Measurements from ENCODE around the gene UBA3.

The UBA3 gene
- total RNA-seq: 64.5 to 77.9 (median 67.3) reads per million in 4 experiments

DNA sequence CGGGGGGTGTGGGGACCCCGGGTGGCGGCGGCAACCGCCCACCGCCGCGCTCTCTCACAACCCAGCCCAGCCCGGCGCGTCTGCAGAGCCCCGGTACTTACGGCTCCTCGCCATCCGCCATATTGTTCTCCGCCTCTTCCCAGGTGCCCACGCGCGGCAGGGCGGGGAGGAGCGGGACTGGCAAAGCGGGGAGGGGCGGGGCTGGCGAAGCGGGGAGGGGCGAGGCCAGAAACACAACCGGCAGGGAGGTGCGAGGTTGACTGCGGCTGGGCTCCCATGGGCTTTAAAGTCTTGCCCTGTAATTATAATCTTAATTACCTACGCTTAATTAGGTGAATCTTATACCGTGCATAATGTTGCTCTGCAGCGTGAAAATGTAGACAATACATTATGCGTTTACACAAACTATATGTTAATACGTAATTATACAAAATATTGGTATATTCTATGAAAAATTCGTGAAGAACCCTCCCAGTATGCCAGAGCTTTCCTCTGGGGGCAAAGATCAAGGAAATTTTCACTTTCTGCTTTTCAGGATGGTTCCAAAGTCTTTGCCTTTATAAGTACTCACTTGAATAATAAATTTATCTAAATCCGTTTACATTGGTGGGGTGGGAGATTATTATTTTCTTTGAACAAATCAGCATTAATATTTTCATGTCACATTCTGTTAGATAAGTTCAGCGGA lies at the start of gene UBA3:
Gene UBA3, minus strand, starts transcription at position 133 of the 688 bp plus-strand sequence. Its CDS starts 12 bp downstream, at position 121.
- DNase-seq: peak; percentile 87

DNA sequence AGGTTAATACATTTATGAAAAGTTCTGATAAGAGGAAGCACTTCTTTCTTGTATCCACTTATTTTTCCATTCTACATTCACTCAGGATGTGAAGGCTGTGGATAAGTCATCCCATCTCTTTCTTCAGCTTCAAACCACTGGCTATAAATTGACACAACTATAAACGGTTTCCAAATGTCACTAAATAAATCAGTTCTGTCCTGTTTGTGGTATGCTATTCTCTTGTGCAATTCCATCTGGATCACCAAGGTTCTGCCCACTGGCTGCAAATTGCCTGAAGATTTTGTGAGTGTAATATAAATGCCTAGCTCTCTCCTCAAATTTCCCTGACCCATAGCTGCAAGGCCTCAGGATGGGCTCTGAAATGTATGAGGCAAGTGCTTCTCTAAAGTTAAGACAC lies 49.4 kb upstream of the UBA3 start:
- no peak for DNase-seq

DNA sequence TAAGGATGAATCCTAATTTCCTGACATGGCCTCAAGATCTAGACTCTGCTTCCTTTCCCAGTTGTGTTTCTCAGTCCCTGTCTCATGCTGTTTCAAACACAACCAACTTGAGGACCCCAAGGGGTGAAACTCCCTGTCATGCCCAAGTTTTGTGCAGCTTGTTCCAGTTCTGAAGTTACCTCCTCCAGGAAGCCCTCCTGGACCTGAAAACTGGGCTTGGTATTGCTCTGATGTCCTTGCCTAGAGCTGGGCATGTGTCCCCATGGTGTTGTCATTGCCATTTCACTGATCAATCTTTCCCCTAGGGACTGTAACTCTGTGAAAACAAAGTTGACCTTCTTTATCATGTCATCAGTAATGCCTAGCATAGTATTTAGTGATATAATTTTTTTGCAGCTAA lies 48.3 kb upstream of the UBA3 start:
- no peak for DNase-seq

DNA sequence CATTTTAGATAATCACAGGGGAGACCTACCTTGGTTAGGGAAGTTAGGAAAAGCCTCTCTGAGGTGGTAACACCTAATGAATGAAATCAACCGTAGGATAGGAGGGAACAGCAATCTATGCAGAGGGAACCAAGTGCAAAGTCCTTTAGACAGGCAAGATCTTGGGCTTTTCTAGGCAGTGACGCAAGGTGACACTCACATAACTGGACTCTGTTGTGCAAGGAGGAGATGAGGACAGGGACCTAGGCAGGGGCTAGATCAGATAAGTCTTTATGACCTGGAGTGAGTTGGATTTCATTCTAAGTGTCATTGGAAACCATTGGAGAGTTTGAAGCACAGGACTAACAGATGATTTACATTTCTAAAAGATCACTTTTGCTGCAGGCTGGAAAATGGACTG lies 46.8 kb upstream of the UBA3 start:
- DNase-seq: no peak

DNA sequence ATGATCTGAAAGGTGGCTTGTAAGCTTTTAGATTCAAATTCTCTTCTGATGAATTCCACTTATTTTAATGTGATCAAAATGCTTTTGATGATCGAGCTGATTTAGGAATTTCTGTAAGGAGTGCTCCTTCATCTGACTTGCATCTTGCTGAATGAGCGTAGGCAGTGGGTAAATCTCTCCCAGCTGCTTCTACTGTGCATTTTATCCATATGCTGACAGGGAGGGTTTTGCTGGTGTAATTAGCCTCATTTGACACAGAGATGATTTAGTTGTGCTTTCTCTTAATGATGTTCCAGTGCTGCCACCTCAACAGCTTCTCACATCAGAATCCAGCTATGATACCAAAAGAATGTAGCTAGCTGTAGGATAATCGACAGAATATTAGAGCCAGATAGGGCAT lies 46.1 kb upstream of the UBA3 start:
- DNase-seq: no peak

DNA sequence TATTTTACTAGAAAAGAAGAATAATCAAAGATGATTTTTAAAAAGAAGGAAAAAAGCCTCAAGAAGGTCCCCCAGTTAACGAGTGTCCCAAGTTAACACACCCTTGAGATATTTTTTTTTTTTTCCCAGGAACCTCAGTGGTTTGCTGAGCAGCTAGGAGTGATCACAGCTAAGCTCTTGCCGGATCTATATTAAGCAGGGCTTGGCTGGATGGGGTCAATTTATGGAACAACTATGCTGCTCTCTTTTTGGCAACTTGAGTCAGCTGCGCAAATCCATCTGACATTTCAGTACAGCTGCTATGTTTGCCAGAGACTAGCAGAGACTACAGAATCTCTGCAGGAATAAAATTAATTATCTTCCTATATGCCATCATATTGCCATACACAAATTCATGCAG lies 42.2 kb upstream of the UBA3 start, which contains the start of gene LMOD3:
Gene LMOD3, minus strand, starts transcription at position 193 of the 400 bp plus-strand sequence. CDS start 209 bp downstream, outside the sequence.
- DNase-seq: no peak

DNA sequence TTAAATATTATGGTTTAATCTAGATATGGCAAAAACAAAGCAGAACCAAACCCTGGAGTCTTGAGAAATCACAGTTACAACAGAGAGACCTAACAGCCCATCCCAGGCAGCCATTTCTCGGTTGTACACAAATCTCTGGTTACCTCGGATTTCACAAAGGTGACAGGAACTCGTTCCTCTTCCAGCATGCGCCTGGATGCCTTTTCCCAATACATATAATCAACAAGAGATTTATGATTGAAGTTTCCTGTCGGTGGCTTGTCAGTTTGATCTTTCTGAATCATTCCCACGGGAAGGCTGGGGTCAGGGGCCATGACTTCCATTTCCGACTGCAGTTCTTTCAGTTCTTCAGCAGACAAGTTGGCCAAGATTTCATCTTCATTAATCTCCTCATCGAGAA lies 41.8 kb upstream of the UBA3 start:
- no peak for DNase-seq

DNA sequence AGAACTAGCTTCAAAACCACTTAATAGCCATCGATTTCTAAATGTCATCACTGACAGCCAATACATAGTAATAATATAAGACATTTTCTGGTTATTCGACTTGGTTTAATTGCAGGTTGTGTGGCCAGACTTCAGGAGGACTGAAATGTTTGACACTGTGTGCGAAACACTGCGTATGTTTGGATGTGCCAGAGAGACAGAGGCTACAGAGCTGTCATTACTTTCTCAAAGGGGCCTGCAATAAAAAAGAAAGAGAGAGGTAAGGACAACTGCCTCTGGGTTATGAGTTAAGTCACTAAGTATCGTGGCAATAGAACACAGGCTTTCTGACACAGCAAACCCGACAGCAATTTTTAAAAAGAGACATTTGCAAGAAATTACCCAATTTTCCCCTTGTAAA lies 41.3 kb upstream of the UBA3 start:
- no peak for DNase-seq

DNA sequence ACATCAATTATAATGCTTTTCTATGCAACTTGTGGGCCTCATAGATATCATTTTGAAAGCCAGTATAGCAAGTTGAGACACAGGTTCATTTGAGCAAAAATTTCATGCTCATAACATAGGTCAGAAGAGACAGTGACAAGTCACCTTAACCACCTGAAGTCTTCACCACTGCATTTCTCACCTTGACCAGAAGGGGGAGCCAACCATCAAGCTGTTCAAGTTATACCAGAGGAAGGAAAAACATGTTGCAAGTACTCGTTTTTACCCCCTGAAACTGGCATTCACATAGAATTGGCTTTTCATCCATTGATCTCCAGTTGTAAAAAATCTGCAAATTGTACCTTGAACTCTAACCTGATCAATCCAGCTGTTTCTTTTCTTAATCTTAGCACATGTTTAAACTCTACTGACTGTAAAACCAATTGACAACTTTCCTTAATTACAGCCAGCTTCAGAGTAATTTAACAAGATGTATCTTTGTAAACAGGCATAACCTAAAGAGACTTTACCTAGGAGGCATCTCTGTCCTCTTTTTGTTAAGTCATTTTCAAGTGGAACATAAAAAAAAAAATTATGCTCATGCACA lies 40.8 kb upstream of the UBA3 start:
- DNase-seq: peak; percentile 71

DNA sequence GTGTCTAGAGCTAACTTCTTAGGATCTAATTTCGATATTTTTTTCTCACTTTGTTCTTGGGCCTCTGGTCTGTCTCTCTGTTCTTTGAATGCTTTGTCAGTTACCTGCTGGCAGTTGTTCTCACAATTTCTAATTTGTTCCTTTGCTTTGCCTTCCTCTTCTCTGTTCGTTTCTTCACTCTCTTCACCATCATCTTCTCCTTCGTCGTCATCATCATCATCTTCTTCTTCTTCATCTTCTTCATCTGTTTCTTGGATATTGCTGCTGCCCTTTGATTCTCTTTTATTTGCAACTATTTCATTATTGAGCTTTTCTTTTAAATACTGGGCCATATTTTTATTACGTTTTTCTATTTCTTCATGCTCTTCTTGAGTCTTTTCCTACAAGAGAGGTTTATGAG lies 39.5 kb upstream of the UBA3 start:
- DNase-seq: no peak

DNA sequence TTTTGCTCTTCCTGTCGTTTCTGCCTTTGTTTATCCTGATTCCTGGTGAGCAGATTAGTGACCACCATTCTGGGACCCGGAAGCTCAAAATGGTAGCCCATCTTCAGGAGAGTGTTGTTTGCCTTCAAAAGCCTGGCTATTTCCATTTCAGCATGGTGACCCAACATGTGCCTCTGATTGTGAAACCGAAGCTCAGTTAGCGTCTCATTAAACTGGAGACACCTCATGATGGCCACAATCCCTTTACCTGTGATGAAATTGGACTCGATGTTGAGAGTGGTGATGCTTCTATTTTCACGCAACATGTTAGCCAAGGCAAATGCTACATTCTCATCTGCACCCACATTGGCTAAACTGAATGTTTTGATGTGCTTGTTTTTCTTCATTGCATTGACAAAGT lies 39.0 kb upstream of the UBA3 start:
- DNase-seq: no peak

DNA sequence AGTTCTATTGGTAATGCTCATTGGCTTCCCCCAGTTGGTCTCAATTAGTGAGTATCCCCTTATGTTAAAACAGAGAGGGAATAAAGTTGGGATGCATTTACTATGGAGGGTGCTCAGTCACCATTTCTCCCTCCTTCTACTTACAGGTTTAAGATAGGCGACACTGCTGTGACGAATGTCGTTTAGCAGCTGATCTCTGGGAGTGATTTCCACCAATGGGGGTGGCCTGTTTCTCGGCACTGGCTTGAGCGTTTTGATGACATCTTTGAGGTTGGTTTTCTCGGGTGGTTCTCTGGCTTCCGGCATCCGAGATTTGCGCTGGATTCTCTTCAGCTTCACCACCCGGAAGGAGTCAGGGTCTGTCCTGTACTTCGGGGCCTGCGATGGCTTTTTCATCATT lies 38.4 kb upstream of the UBA3 start:
- DNase-seq: no peak

DNA sequence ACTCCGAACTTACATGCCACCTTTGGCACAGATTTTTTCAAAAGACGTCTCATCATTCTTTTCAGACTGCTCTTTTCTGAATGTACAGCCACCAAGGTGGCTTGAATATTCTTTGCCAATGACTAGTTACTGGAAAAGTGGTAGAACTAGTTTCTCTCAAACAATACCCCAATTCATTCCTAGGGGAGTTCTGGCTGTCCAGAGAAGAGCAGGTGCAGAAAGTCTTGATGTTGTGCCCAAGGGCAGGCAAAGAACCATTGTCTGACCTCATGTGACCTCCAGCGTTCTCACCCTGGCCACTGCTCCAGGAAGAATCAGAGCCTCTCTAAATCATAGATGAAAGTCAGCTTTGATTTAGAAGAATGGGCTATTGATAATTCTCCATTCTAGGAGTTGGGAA lies 36.7 kb upstream of the UBA3 start:
- DNase-seq: no peak

DNA sequence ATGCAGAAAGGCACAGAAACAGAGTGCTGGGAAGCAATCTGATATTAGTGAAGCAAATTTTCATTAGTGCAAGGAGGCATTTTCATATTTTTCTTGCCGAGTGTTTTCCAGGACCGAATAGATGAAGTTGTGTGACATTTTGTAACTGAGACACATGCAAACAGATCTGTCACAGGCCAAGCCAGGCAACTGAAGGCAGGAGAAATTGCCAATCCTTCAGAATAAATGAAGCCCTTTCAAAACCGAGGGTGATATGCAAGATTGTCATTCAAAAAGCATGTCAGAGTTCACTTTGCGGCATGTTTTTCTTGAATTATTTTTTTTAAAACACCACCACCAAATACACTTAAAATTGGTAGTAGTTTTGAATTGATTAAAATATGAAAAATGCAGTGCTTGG lies 36.0 kb upstream of the UBA3 start:
- no peak for DNase-seq

DNA sequence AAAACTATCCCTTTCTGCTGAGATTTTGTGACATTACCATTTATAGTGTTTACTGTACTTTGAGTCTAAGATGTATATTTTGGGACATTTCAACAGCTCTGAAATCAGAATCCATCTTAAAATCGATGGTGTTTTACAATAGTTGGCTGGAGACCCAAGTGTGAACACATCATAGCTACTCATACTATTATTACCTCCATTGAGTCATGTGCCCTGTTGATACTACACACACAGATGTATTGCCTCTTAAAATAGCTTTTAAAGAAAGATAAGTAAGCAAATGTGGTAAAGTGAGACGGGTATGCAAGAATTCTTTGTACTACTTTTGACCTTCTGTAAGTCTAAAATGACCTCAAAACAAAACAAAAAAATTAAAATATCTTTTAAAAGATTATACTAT lies 35.6 kb upstream of the UBA3 start:
- no peak for DNase-seq

DNA sequence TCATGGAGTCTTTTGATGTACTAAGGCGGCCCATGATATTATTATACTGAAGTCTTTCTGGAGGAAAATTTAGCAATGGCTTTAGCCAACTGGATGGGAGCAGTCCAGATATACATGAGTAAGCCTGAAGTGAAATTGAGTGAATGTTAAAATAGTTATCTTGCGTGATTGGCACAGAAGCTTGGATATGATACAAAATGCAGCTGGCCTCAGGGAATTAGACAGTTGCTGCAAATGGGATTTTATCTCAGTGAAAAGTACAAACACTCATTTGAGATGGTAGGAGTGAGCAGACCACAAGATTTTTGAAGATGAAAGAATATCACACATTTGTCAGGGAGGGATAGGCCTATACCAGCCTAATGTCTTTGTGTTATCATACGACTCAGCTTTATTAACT lies 33.4 kb upstream of the UBA3 start:
- DNase-seq: no peak

DNA sequence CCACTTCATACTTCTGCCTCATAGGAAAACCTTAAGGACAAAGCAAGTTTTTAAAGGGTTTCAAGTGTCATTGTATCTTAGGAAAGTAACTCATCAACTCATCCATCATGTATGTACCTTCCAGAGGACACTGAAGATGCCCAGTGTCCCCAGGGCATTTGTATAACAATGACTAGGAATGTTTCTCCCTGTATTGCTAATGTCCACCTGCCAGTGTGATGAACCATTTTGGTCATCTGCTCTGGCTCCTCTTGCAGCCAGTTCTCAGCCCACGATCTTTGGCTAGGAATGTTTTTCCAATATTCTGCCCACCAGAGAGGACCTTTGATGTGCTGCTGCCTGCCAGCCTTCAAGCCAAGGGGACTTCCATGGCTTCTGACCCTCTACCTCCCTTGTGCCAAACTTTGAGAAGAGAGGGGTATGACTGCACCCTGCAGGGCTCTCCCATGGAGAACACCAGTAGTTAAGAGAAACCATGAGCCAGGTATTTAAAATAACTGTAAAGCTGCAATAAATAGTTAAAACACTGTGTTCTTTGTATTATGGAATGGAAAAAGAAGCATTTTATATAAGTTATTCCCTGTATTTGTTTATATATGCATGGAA lies 30.9 kb upstream of the UBA3 start:
- no peak for DNase-seq

DNA sequence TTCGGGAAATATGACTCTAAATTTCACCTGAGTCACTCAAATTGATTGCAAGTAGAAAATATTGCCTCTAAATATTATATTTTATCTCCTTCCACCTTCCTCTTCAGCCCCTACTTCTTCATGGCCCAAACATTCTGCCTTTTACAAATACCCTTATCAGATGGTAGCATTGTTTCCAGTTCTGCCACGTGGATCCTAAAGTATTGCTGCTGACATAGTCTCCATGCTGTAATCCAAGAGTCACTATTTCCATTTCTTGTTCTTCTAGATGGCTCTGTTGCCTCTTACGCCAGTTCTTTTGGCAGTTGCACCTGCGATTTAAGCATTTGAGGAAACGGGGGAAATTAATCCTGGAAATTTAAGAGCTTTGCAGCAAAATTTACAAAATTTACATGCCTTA lies 28.6 kb upstream of the UBA3 start:
- DNase-seq: no peak

DNA sequence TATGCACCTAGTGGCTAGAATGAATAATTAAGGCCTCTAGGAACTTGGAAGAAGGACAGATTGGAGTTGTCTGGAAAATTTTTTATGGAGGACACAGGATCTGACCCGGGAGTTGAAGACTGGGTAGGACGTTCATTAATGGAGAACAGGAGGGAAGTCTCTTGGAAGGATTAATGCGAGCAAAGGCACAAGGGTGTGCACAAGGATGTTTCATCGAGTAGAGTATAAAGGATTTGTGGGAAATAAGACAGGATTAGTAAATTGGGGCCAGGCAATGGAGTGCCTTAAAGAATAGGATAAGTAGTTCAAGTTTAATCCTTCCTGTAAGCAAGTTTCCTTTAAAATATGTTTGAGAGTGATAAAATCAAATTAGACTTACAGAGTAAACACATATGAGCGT lies 27.7 kb upstream of the UBA3 start:
- no peak for DNase-seq

DNA sequence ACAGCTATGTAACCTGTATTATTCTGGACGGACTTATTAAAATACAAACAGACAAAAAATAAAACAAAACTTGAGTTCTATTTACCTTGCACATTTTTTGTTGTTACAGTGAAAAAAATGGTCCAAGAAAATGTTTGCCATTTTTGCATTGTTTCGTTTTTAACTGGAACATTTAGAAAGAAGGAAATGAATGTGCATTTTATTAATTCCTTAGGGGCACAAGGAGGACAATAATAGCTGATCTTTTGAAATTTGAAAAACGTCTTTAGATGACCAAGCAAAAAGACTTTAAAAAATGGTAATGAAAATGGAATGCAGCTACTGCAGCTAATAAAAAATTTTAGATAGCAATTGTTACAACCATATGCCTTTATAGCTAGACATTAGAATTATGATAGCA lies 25.2 kb upstream of the UBA3 start:
- DNase-seq: no peak

DNA sequence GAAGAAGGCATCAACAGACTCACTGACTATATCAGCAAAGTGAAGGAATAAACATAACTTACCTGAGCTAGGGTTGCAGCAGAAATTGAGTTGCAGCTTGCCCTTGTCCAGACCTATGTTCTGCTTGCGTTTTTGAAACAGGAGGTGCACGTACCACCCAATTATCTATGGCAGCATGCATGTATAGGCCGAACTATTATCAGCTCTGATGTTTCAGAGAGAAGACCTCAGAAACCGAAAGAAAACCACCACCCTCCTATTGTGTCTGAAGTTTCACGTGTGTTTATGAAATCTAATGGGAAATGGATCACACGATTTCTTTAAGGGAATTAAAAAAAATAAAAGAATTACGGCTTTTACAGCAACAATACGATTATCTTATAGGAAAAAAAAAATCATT lies 24.4 kb upstream of the UBA3 start:
- DNase-seq: no peak

DNA sequence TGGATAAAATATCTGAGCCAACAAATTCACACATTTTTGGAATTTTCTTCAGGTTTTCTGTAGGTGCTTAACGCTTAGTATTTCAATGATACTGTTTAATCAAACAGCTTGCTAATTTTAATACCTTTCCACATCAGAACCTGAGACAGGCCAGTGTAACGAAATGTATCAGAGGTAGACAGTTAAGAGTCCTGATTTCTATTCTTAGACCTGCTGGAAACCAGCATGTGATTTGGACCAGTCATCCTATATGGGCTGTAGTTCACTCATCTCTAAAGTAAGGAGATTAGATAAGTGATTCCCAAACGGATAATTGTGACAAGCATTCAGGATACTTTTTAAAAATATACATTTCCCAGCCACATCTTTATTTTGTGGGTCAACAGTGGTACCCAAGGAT lies 23.0 kb upstream of the UBA3 start:
- DNase-seq: no peak

DNA sequence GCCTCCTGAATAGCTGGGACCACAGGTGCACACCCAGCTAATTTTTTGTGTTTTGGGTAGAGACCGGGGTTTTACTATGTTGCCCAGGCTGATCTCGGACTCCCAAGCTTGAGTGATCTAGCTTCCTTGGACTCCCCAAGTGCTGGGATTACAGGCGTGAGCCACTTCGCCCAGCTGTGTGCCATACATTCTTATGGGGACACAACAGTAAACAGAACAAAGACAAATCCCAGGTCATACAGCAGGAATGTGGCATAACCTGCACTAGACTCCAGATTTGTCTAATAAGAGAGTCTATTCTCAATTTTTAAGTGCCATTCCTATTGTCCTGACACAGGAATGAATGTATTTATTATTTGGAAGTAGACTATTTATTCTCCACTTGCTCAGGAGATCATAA lies 22.2 kb upstream of the UBA3 start:
- DNase-seq: no peak

DNA sequence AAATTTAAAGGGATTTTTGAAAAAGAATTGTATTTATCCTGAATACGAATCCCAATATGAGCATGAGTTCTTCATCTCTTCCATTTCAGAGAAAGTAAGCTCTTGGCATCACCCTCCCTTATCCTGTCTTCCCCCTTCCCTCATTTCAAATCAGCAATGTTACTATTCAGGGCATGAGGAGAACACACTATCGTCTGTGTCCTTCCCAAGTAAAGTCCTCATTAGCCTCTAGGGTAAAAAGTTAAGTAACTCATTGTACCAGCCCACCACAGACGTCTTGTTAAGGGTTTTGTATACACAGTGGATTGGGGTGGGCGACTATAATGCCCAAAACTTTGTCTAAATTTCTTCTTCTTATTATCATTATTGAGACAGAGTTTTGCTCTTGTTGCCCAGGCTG lies 19.4 kb upstream of the UBA3 start:
- no peak for DNase-seq
